Psoas muscle (tissue), 8 donors: Measurements from ENCODE around the gene CFP. TPM values are rescaled to one million over a fixed set of nuclear protein-coding genes. Genes with fewer than 3 reads are reported as not detected.

Experiments
- ATAC-seq, 4 donors: fragments of 200-7000 bp; cut with Tn5 transposase; one replicate each; pipeline ENCODE4 v1.9.1; 2020; ENCODE audit warnings: moderate library complexity in 3 of 4, mild to moderate bottlenecking in 2 of 4
- DNase-seq, 2 donors: peaks; one replicate each; pipeline ENCODE4 v3.0.0-alpha.2; 2020
- H3K27ac ChIP-seq: fragments of 200-600 bp; one replicate; pipeline ENCODE4 v1.8.0; 2022
- H3K27me3 ChIP-seq, 3 donors: fragments of 200-600 bp in 1 of 3; one replicate each; pipeline versions ENCODE4 v1.6.1 to v1.8.0; 2013 to 2022; ENCODE audit warnings: low read length in 2 of 3, mild to moderate bottlenecking in 2 of 3, moderate library complexity in 1 of 3; ENCODE audit not compliant: insufficient read depth in 3 of 3
- H3K36me3 ChIP-seq, 2 donors: fragments of 200-600 bp in 1 of 2; one replicate each; pipeline versions ENCODE4 v1.6.1 to v1.8.0; 2013 to 2022; ENCODE audit warnings: low read depth in 1 of 2, mild to moderate bottlenecking in 1 of 2, moderate library complexity in 1 of 2; ENCODE audit not compliant: insufficient read depth in 1 of 2
- H3K4me1 ChIP-seq: fragments of 200-600 bp; one replicate; pipeline ENCODE4 v1.8.0; 2022
- H3K4me3 ChIP-seq: fragments of 200-600 bp; one replicate; pipeline ENCODE4 v1.8.0; 2022; ENCODE audit warnings: mild to moderate bottlenecking
- H3K9me3 ChIP-seq: fragments of 200-600 bp; one replicate; pipeline ENCODE4 v1.8.0; 2022
- CTCF ChIP-seq: fragments of 200-600 bp; IDR thresholded peaks from one replicate; pipeline ENCODE4 v1.8.0; 2022; ENCODE audit warnings: antibody characterized with exemption
- WGBS, 3 donors: extraction: QIAGEN DNeasy Blood & Tissue Kit; methylation state at CpG; one replicate each; pipeline versions ENCODE4 v1.1.6 to v1.1.7; 2013; 5-methylcytosine and 5-hydroxymethylcytosine counted together
- intact Hi-C, 2 donors: fragments of 100-400 bp; cut with DNase I; formaldehyde crosslinking; loops; one replicate each; pipeline versions ENCODE4 v1.11.0 to v1.14.2; 2022
- polyA plus RNA-seq, 3 donors: library from polyadenylated mRNA; stranded (reverse); fragments of 200-250 nt; gene quantifications; one replicate each; pipeline ENCODE4 v1.2.3, GENCODE V29; 2013
- total RNA-seq, 4 donors: library from RNA; stranded (reverse); fragmentation: NEBNext Ultra II Directional in 2 of 4; extraction: Animal tissue kit (Norgen Biotek cat#: 25700) in 2 of 4; gene quantifications; one replicate each; pipeline versions ENCODE4 v1.2.1 to v1.2.4, GENCODE V29; 2021 to 2023
- donor health status: healthy with polysubstance abuse.
- donor health status: DM: no; HTN: no; CAD: no; lungs with moderate emphysema.
- donor health status: Bipolar disorder and iron deficiency.
- donor health status: healthy.
- donor health status: DM: yes; HTN: yes; CAD: no.
- donor health status: DM: no; HTN: no; CAD: no.
- donor health status: DM: no; HTN: no; CAD: no.
- donor health status: DM: yes; HTN: yes; CAD: no.

CFP gene
- total and polyA plus RNA-seq, 7 donors: 0.51 to 1.8 (median 1.5) TPM

GRCh38 chrX:47595716-47596251 lies 33.9 kb downstream of the CFP start:
- H3K9me3 ChIP-seq: peaks cover 24% of the 10 kb centered on the region
- H3K4me3 ChIP-seq: no peak overlapping the region
- no peak for TF ChIP-seq CTCF
- ATAC-seq (no peak), DNase-seq (no peak)
- H3K4me1 ChIP-seq: no peaks in the 10 kb centered on the region
- H3K36me3 ChIP-seq: no peaks in the 10 kb centered on the region
- no peaks in the 10 kb centered on the region for H3K27me3 ChIP-seq
- no peak overlapping the region for H3K27ac ChIP-seq
- intact Hi-C loops: no loop called here
- WGBS, 3 donors: 54 to 61% (median 55%) methylated on average over 1 of the region's 1 CpG

GRCh38 chrX:47593522-47593921 lies 36.2 kb downstream of the CFP start:
- no peak for ATAC-seq
- no peaks in the 10 kb centered on the region for H3K4me1 ChIP-seq
- no peaks in the 10 kb centered on the region for H3K27me3 ChIP-seq
- TF ChIP-seq CTCF: no peak
- peaks cover 13% of the 10 kb centered on the region for H3K9me3 ChIP-seq
- intact Hi-C loops: no loop called here
- WGBS, 3 donors: 52 to 61% (median 57%) methylated on average over 4 of the region's 4 CpGs
- DNase-seq: no peak
- H3K4me3 ChIP-seq: no peak overlapping the region
- no peaks in the 10 kb centered on the region for H3K36me3 ChIP-seq
- H3K27ac ChIP-seq: no peak overlapping the region

GRCh38 chrX:47590984-47591383 lies 38.7 kb downstream of the CFP start:
- H3K27me3 ChIP-seq: no peaks in the 10 kb centered on the region
- no peak for TF ChIP-seq CTCF
- H3K4me3 ChIP-seq: no peak overlapping the region
- H3K4me1 ChIP-seq: no peaks in the 10 kb centered on the region
- H3K27ac ChIP-seq: no peak overlapping the region
- no peaks in the 10 kb centered on the region for H3K36me3 ChIP-seq
- intact Hi-C loops: no loop called here
- no peaks in the 10 kb centered on the region for H3K9me3 ChIP-seq
- 70 to 79% (median 72%) methylated on average over 5 of the region's 5 CpGs for WGBS, 3 donors
- no peak for ATAC-seq
- no peak for DNase-seq

- intact Hi-C loops: no loop called here
- no peak for DNase-seq
- Histone ChIP-seq H3K27me3 (no peaks in the 10 kb centered on the region), H3K27ac (no peak overlapping the region), H3K36me3 (no peaks in the 10 kb centered on the region), H3K4me3 (no peak overlapping the region), H3K9me3 (no peaks in the 10 kb centered on the region), H3K4me1 (no peaks in the 10 kb centered on the region)
- no peak for TF ChIP-seq CTCF
- WGBS, 3 donors: 70 to 78% (median 72%) methylated on average over 14 to 16 of the region's 16 CpGs
- no peak for ATAC-seq
Measured at GRCh38 chrX:47587906-47588735, 41.6 kb downstream of the CFP start.
